Activated naive CD4-positive, alpha-beta T cell (primary cell): ENCODE data around the gene HTR1D.
"Not testable (repeated sequence)": the region's sequence is repeated elsewhere in the genome, so short reads cannot be mapped to it uniquely, and the experiment has no call there.

Experiments
- DNase-seq, 4 experiments: peaks; one replicate each; lab custom pipeline; 2025; lab: John Stamatoyannopoulos, UW

HTR1D gene, protein sequence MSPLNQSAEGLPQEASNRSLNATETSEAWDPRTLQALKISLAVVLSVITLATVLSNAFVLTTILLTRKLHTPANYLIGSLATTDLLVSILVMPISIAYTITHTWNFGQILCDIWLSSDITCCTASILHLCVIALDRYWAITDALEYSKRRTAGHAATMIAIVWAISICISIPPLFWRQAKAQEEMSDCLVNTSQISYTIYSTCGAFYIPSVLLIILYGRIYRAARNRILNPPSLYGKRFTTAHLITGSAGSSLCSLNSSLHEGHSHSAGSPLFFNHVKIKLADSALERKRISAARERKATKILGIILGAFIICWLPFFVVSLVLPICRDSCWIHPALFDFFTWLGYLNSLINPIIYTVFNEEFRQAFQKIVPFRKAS

DNA sequence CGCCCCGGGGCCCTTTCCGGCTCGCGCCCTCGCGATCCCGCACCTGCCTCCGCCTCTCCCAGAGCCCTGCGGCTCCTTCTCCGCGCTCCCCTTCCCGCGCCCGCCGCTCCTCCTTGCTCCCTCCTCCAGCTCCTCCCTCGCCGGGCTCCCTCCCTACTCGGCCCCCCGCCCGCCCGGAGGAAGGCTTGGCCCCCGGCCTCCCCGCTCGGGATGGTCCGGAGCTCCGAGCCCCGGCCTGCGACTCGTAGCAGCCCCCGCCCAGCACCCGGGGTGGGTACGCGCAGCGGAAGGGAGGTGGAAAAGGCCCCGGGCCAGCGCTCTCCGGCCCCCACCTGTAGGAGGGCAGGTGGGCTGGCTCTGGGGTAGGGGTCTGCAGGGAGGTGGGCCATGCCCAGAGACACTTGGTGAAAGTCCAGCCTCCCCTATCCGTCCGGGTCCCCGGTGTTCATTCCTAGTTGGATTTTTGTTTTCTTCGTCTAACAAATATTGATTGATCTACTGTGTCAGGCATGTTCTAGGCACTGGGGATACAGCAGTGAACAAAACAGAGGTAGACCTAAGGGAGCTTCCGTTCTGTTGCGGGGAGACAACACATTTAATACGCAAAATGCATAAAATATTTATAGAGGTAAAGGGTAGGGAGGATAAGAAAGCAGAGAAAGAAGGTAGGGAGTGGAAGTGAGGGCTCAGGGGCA lies at the start of gene HTR1D:
TSS of gene HTR1D (minus strand) at position 82 of the 695 bp plus-strand sequence. CDS start 23,283 bp downstream, outside the sequence.
- DNase-seq, result no peak

DNA sequence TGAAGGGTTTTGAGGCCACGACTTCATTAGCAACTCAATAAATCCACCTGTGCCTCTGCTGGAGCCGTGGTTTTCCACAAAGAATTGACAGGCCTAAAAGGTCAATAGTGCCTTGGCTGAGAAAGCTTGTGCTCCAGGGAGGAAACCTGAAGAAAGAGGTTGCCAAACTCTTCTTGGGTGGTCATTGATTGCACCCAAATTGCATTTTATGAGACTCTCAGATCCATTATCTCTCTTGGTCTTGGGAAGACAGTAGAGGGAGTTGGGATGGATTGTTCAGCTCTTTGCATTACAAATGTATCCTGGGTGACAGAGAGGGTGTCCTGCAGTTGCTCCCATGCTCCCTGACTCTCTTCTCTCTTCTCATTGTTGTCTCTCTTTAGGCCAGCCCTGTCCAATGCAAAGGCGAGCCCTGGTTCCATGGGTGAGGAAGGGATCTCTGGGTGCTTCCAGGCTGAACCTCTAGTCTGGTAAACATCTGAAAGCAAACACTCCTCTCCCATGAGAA lies 46.1 kb upstream of the HTR1D start:
- no peak for DNase-seq

- not testable (repeated sequence) for DNase-seq
Observed at GRCh38 chr1:23258082-23258481, 40.8 kb upstream of the HTR1D start.

DNA sequence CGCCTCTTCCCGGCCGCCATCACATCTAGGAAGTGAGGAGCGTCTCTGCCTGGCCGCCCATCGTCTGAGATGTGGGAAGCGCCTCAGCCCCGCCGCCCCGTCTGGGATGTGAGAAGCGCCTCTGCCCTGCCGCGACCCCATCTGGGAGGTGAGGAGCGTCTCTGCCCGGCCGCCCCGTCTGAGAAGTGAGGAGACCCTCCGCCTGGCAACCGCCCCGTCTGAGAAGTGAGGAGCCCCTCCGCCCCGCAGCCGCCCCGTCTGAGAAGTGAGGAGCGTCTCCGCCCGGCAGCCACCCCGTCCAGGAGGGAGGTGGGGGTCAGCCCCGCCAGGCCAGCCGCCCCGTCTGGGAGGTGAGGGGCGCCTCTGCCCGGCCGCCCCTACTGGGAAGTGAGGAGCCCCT lies 40.1 kb upstream of the HTR1D start:
- DNase-seq, result not testable (repeated sequence)

DNA sequence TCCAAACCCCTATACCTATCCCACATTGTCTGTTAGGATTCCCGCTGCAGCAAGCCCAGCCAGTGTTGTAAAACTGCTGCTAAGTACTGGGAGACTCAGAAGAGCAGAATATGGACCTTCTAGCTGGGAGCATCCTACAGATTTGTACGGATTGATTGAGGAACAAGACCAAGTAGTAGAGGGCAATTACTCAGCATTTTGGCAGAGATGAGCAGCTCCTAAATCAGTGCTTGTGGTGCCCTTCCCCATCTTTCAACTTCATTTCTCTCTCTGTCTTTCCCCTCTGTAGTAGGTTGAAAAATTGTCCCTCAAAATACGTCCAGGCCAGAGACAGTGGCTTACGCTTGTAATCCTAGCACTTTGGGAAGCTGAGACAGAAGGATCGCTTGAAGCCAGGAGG lies 37.3 kb upstream of the HTR1D start:
- DNase-seq, result no peak

- DNase-seq, result no peak
Observed at GRCh38 chr1:23251812-23252211, 34.5 kb upstream of the HTR1D start.

DNA sequence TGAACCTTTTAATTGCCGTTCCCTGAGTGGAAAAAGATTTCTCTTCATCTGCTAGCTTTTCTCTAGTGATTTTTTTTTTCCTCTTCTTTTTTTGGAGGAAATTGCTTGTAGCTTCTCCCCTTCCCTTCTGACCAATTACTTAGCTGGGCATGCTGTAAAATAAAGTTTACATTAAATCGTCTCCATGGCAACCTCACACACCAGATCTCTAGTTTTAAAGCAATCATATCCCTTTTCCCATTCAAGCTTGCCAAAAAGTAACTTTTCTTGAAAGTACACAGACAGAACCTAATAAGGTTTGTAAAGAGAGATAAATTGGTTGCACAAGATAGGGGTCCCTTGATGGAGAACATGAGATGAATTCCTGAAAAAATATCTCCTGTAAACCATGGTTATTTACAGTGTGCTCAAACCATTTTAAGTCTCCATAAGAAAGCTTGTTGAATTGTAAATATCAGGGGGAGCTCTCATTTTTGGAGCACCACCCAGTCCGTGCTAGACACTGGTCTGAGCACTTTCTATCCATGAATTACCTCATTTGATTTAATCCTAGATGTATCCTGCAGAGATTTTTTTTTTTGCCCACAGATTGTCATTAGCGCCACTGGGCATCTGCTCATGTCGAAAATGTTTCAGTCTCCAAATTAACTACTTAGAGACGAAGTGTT lies 32.6 kb upstream of the HTR1D start:
- no peak for DNase-seq

GRCh38 chr1:23247276-23247675 lies 30.0 kb upstream of the HTR1D start:
- DNase-seq, result no peak

DNA sequence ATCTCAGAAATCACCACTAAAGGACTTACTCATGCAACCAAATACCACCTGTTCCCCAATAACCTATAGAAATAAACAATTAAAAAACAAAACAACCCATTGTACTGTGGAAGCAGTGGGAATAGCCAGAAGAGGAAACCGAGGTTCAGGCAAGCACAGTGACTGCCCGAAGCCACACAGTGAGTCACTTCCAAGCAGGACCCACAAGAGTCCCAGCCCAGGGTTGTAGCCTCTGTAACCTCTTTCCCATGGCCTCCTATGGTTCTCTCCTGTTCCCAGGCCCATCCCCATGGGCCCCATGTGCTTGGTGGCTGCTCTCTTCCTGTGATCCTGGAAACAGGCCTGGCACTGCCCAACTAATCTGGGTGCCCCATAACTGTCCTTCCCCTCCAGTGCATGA lies 29.0 kb upstream of the HTR1D start:
- no peak for DNase-seq

GRCh38 chr1:23244256-23244761 lies 27.0 kb upstream of the HTR1D start:
- DNase-seq, result no peak

DNA sequence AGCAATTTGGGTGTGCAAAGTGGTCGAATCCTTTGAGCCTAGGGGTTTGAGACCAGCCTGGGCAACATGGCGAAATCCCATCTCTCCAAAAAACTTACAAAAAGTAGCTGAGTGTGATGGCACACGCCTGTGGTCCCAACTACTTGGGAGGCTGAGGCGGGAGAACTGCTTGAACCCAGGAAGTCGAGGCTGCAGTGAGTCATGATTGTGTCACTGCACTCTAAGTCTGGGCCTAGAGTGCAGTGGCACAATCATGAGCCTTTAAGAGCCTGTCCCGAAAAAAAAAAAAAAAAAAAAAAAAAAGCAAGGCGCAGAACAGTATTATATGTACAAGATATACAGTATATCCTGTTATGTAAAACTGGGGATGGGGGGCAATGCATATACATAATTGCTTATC lies 25.1 kb upstream of the HTR1D start:
- no peak for DNase-seq

DNA sequence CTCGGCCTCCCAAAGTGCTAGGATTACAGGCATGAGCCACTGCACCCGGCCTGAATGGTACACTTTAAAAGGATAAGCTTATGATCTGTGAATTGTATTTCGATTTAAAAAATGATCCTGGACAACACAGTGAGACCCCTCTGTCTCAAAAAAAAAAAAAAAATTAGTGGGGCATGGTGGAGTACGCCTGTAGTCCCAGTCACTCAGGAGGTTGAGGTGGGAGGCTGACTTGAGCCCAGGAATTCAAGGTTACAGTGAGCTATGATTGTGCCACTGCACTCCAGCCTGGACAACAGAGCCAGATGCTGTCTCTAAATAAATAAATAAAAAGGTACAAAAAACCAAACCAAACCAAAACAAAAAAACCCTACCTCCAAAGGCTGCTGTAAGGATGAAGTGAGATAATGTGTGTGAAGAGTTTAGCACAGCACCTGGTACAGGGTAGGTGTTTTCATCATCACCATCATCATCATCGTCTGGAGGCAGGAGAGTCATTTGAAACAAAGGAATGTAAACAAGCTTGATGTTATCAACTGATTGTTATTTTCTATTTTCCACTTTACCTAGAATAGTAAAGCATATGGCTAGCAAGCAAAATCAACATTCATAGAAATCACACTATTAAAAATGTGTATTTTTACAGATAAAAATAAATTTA lies 22.5 kb upstream of the HTR1D start:
- DNase-seq, result no peak

GRCh38 chr1:23238565-23238964 lies 21.3 kb upstream of the HTR1D start:
- DNase-seq, result no peak

DNA sequence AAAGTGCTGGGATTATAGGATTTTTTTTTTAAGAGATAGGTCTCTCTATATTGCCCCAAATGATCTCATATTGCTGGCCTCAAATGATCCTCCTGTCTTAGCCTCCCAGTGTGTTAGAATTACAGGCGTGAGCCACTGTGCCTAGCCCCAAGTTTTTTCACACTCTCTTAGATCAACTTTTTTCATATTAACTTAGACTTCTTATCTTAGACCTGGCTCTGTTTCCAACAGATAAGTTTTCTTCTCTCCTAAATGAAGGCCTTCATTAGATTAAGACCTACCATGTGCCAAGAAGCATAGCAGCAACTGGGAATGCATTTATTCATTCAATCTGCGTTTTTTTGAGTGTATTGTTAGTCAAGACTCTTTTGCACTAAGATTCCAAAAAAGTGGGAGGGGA lies 20.2 kb upstream of the HTR1D start:
- DNase-seq, result no peak

GRCh38 chr1:23227806-23228205 lies 10.5 kb upstream of the HTR1D start:
- DNase-seq, result no peak

DNA sequence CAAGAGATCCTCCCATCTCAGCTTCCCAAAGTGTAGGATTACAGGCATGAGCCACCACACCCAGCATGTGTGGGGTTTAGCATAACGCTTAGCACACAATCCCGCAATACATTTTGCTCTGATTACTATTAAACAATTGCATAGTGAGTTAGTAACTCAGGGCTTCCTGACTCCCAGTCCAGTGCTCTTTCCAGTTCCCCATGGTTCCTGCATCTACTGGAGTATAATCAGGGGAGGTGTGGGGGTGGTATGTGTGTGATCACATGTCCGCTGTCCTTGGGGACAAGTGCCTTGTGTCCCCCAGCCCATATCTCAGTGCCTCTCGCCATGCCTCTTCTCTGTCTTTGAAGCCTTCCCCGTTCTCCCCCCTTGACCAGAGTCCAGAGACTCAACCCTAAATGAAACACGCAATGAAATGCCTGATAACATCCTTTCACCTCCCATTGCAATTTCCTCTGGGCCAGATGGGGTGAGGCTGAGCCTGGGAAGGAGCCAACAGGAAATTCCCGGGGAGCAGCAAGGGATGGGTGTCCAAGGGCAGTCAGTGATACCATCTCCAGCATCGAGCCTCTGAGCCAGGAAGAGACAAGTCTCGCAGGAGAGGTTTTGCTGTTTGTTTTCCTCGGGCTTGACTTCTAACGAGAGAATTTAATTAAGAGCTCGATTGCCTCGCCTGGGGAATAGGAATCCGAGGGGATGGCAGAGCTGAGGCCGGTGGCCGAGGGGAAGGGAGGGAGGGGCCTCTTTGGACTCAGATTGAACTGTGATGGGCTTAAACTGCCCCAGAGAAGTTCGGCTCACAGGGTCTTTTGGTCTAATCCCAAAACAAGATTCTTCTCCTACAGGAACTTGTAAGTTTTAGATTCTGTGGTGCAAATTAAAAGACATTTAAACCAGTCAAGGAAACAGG lies 7.7 kb upstream of the HTR1D start:
- no peak for DNase-seq

- DNase-seq, result not testable (repeated sequence)
Observed at GRCh38 chr1:23223963-23224362, 6.7 kb upstream of the HTR1D start.

DNA sequence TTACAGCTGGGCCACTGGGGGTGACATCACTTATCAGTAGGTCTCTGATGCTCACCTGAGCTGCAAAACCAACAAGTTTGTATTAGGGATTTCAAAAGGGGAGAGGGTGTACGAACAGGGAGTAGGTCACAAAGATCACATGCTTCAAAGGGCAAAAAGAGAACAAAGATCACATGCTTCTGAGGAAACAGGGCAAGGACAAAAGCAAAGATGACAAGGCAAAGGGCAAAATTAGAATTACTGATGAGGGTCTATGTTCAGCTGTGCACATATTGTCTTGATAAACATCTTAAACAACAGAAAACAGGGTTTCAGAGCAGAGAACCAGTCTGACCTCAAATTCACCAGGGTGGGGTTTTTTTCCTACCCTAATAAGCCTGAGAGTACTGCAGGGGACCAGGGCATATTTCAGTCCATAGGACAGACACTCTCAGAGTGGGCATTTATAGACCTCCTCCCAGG lies 6.2 kb upstream of the HTR1D start:
- not testable (repeated sequence) for DNase-seq

GRCh38 chr1:23222742-23223141 lies 5.4 kb upstream of the HTR1D start:
- DNase-seq, result no peak

DNA sequence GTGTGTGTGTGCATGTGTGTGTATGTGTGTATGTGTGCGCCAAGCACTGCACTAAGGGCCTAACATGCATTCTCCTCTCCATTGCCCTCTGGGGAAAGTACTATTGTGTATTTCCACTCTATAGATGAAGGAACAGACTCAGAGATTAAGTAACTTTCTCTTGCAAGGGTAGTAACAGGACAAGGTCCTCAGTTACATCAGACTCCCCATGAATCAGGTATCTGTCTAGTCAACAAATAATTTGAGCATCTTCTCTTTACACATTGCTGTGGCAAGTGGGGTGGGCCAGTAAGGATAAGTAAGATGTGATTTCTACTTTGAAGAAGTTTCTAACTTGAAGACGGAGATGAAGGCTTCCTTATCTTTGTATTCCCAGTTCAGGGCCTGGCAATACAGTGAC lies 5.0 kb upstream of the HTR1D start:
- DNase-seq, result no peak

- no peak for DNase-seq
Observed at GRCh38 chr1:23221107-23221506, 3.8 kb upstream of the HTR1D start.
